ENCODE data around the gene RSL1D1.

Gene RSL1D1

GRCh38 chr16:11893571-11893970 is 42.2 kb upstream of the RSL1D1 start:
- no peak overlapping the region for H3K27ac ChIP-seq (replicated peaks)
- DNase-seq (ENCODE audit: low read depth in 1 of 2, low spot score in 1 of 2) = no peak
- no peak overlapping the region for H3K4me3 ChIP-seq (replicated peaks; ENCODE audit: insufficient read depth, low read length)
- H3K27me3 ChIP-seq (ENCODE audit: insufficient read depth, poor library complexity, severe bottlenecking) = no peaks in the 10 kb centered on the region
- TF ChIP-seq REST (IDR thresholded peaks at IDR 0.05; ENCODE audit: insufficient replicate concordance, low read depth) (no peak), SPI1 (IDR thresholded peaks at IDR 0.05; ENCODE audit: borderline replicate concordance, low read depth) (no peak), POLR2AphosphoS5 (IDR thresholded peaks at IDR 0.05; ENCODE audit: low read depth) (no peak), GABPA (IDR thresholded peaks at IDR 0.05; ENCODE audit: low read depth) (no peak), CTCF (IDR thresholded peaks at IDR 0.05; ENCODE audit: insufficient read depth, low read length) (no peak)

- TF ChIP-seq GABPA (IDR thresholded peaks at IDR 0.05; ENCODE audit: low read depth) = no peak
- TF ChIP-seq CTCF (IDR thresholded peaks at IDR 0.05; ENCODE audit: insufficient read depth, low read length) = no peak
- no peak for TF ChIP-seq POLR2AphosphoS5 (IDR thresholded peaks at IDR 0.05; ENCODE audit: low read depth)
- no peak for TF ChIP-seq REST (IDR thresholded peaks at IDR 0.05; ENCODE audit: insufficient replicate concordance, low read depth)
- no peak for TF ChIP-seq SPI1 (IDR thresholded peaks at IDR 0.05; ENCODE audit: borderline replicate concordance, low read depth)
- H3K27ac ChIP-seq (replicated peaks) = no peak overlapping the region
- no peak for DNase-seq (ENCODE audit: low read depth in 1 of 2, low spot score in 1 of 2)
- H3K4me3 ChIP-seq (replicated peaks; ENCODE audit: insufficient read depth, low read length) = no peak overlapping the region
- no peaks in the 10 kb centered on the region for H3K27me3 ChIP-seq (ENCODE audit: insufficient read depth, poor library complexity, severe bottlenecking)
These were observed 41.4 kb upstream of the RSL1D1 start for GRCh38 chr16:11892761-11893160.

DNA sequence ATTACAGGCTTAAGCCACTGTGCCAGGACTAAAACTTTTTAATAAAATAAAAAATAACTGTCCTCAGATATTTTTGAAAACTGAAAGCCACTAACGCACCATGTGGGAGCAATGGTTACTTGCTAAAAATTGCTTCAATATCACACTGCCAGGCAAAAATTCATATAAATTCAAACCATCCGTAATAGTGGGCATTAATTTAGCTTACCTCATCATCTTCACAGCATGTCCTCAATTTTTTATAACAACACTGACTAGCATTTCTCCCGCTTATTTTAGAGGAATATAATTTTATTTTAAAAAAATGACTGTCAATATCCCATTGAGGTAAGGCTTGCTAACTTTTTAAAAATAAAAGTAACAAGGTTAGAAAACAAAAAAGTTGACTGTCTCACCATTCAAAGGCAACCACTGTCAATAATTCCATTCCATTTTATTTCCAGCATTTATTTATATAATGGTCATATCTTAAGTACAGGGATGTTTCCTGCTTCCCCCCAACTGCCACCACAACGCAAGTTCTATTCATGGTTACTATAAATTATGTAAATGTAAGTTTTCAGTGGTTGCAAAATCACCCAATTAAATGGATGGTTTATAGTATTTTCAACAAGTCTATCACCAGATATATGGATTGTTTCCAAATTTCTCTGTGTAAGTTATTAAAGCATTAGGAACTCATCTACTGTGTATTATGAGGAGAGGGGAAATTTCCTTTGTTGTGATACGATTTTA is 39.1 kb upstream of the RSL1D1 start:
- TF ChIP-seq REST (IDR thresholded peaks at IDR 0.05; ENCODE audit: insufficient replicate concordance, low read depth) = no peak
- no peak for TF ChIP-seq CTCF (IDR thresholded peaks at IDR 0.05; ENCODE audit: insufficient read depth, low read length)
- TF ChIP-seq SPI1 (IDR thresholded peaks at IDR 0.05; ENCODE audit: borderline replicate concordance, low read depth) = no peak
- TF ChIP-seq GABPA (IDR thresholded peaks at IDR 0.05; ENCODE audit: low read depth) = no peak
- no peak for TF ChIP-seq POLR2AphosphoS5 (IDR thresholded peaks at IDR 0.05; ENCODE audit: low read depth)
- no peaks in the 10 kb centered on the region for H3K27me3 ChIP-seq (ENCODE audit: insufficient read depth, poor library complexity, severe bottlenecking)
- H3K27ac ChIP-seq (replicated peaks) = no peak overlapping the region
- no peak for DNase-seq (ENCODE audit: low read depth in 1 of 2, low spot score in 1 of 2)
- no peak overlapping the region for H3K4me3 ChIP-seq (replicated peaks; ENCODE audit: insufficient read depth, low read length)
